GM12801 (cell line): ENCODE measurements around the gene GNAI2.

Experiments
- CTCF ChIP-seq: IDR thresholded peaks from one replicate; pipeline ENCODE4 v1.5.1; 2011; ENCODE audit warnings: control low read depth; ENCODE audit not compliant: insufficient read length; ENCODE audit errors: extremely low read depth

GNAI2 gene

DNA sequence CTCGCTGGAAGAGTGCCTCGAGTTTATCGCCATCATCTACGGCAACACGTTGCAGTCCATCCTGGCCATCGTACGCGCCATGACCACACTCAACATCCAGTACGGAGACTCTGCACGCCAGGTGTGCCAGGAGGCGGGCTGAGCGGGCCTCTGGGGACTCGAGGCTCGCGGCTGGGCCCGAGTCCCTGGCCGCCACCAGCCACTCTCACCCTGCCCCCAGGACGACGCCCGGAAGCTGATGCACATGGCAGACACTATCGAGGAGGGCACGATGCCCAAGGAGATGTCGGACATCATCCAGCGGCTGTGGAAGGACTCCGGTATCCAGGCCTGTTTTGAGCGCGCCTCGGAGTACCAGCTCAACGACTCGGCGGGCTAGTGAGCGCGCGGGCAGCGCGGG is 42.7 kb upstream of the GNAI2 start:
- no peak for TF ChIP-seq CTCF

DNA sequence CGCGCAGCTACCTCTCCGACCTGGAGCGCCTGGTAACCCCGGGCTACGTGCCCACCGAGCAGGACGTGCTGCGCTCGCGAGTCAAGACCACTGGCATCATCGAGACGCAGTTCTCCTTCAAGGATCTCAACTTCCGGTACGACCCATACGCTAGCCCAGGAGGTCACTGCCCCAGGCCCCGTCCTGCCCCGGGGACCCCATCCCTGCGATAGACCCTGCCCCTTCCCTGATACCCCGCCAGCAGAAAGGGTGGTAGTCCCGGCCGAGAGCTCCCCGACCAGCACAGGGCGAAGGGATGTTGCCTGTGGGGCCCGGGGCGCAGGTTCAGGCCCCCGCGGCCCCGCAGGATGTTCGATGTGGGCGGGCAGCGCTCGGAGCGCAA is 42.3 kb upstream of the GNAI2 start:
- no peak for TF ChIP-seq CTCF

DNA sequence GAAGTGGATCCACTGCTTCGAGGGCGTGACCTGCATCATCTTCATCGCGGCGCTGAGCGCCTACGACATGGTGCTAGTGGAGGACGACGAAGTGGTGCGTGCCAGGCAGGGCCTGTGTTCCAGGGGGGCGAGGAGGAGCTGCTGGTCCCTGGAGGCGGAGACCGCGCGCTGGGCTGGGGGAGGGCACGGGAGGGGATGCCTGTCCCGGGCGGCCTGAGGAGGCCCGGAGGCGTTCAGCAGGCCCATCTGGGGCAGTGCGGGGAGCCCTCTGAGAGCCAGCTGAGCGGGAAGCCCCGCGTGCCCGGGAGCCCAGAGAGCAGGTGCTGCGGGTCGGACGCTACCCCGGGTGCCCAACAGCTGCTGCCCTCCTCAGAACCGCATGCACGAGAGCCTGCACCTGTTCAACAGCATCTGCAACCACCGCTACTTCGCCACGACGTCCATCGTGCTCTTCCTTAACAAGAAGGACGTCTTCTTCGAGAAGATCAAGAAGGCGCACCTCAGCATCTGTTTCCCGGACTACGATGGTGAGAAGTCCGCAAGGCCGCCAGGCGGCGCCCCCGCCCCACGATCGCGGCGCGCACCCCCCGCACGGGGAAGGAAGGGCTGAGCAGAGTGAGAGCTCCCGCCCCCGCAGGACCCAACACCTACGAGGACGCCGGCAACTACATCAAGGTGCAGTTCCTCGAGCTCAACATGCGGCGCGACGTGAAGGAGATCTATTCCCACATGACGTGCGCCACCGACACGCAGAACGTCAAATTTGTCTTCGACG is 41.7 kb upstream of the GNAI2 start:
- no peak for TF ChIP-seq CTCF

- TF ChIP-seq CTCF: no peak
Measured at GRCh38 chr3:50194903-50195500, 41.0 kb upstream of the GNAI2 start.

DNA sequence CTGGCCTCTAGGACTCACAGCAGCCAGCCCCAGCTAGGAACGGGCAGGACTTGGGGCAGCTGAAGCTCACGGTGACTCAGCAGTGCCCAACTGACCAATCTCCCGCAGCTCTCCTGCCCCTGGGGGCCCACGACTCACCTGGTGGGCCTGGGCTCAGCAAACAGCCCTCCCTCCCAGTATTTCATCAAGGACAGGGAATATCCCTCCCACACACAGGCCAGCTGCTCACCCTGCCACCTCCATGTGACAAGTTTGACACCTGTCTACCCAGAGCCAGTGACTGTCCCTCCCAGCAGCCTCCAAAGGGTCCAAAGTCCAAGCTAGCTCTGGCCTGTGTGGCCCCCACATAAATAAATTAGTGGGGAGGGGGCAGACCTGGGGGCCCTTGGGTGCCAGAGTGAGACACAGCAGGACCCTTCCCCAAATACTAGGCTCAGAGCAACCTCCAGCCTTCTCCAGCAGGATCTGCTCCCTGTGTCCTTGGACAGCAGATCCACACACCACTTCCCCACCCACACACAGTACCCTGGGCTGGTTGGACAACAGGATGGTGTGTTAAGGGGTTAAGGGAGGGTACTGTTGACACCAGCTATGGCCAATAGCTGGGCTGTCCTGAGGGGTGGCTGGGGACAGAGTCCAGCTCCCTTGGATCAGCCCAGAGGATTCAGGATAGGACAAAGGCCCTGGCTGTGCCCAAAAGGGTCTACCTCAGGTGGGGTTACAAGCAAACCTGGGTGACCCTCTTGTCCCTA is 40.3 kb upstream of the GNAI2 start:
- no peak for TF ChIP-seq CTCF

DNA sequence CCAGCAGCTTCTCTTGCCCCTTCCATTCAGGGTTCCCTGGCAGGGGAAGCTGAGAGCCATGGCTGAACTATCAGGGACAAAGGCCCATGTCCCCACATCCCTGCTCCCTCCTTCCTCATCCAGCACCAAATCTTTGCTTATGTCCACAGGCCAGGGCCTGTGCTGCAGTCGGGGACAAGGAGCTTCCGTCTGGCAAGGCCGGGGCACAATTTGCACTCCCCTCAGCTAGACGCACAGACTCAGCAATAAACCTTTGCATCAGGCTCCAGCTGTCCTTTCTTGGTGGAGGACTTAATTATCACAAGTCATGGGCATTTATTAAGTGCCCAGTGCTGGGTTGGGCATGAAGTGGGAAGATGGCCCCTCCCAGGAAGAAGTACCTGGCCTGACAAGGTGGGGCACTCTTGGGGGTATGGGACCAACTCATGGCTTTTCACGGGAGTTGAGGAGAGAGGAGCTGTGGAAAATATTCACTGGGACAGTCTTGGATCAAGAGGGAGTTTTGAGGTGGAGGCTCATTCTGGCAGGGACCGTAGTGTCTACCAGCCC is 39.7 kb upstream of the GNAI2 start:
- no peak for TF ChIP-seq CTCF

GRCh38 chr3:50201573-50202315 is 34.3 kb upstream of the GNAI2 start:
- no peak for TF ChIP-seq CTCF
